BE2C (cell line): ENCODE measurements around the gene DYRK2.

Source experiments
- DNase-seq: peaks from one replicate; pipeline ENCODE4 v3.0.0-alpha.2; 2020
- H3K27me3 ChIP-seq: fragments of 250-450 bp; sonication (Bioruptor Pico); 2 replicates; pipeline ENCODE4 v1.5.1; 2020; ENCODE audit warnings: mild to moderate bottlenecking
- H3K36me3 ChIP-seq: fragments of 250-450 bp; sonication (Bioruptor Pico); 2 replicates; pipeline ENCODE4 v1.5.1; 2020; ENCODE audit warnings: mild to moderate bottlenecking
- H3K4me1 ChIP-seq: fragments of 250-450 bp; sonication (Bioruptor Pico); 2 replicates; pipeline ENCODE4 v1.5.1; 2020
- H3K4me3 ChIP-seq: 2 replicates; pipeline ENCODE4 v1.5.1; 2011; ENCODE audit warnings: low read depth, low read length
- H3K9me3 ChIP-seq: fragments of 250-450 bp; sonication (Bioruptor Pico); 2 replicates; pipeline ENCODE4 v1.5.1; 2020
- TF ChIP-seq, protein P1 (sequence below): IDR thresholded peaks from 2 replicates; pipeline ENCODE4 v1.5.1; 2012; ENCODE audit warnings: mild to moderate bottlenecking, low read depth, low read length

DYRK2 gene

DNA sequence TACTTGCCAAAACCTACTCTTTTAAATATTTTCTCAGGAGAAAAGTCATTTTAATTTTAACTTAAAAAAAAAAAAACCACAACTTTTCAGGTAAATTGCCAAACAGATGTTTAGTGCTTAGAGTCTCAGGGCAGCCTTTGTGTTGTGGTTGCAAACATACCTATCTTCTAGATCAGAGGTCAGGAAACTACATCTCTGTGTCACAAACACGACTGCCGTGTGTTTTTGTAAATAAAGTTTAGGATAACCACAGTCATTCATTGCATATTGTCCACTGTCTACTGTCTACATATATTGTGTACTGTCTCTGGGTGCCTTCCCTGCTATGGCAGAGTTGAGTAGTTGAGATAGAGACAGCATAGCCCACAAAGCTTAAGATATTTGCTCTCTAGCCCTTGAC is 48.9 kb downstream of the DYRK2 start:
- H3K9me3 ChIP-seq = no peaks in the 10 kb centered on the region
- H3K4me3 ChIP-seq = no peak overlapping the region
- DNase-seq = no peak
- no peaks in the 10 kb centered on the region for H3K27me3 ChIP-seq
- H3K4me1 ChIP-seq = no peaks in the 10 kb centered on the region
- H3K36me3 ChIP-seq = no peaks in the 10 kb centered on the region
- TF ChIP-seq, protein P1, sequence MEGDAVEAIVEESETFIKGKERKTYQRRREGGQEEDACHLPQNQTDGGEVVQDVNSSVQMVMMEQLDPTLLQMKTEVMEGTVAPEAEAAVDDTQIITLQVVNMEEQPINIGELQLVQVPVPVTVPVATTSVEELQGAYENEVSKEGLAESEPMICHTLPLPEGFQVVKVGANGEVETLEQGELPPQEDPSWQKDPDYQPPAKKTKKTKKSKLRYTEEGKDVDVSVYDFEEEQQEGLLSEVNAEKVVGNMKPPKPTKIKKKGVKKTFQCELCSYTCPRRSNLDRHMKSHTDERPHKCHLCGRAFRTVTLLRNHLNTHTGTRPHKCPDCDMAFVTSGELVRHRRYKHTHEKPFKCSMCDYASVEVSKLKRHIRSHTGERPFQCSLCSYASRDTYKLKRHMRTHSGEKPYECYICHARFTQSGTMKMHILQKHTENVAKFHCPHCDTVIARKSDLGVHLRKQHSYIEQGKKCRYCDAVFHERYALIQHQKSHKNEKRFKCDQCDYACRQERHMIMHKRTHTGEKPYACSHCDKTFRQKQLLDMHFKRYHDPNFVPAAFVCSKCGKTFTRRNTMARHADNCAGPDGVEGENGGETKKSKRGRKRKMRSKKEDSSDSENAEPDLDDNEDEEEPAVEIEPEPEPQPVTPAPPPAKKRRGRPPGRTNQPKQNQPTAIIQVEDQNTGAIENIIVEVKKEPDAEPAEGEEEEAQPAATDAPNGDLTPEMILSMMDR = no peak

DNA sequence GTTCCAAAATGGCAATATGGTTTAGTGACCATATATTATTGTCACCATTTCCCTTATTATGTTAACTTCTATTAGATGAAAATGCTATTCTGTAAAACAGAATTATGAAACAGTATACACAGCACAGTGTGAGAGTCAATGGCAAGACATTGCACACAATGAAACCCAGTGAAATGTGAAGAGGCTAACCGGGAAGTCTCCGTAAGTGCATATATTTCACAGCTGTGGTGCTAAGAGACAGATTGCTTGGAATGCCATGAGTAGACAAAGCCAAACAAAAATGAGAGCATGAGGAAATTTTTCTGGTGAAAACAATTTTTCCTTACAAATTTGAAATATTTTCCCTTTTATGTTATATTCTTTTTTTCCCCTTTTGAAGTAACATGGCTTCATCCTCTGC is 49.4 kb downstream of the DYRK2 start:
- no peaks in the 10 kb centered on the region for H3K4me1 ChIP-seq
- H3K9me3 ChIP-seq = no peaks in the 10 kb centered on the region
- H3K27me3 ChIP-seq = no peaks in the 10 kb centered on the region
- H3K36me3 ChIP-seq = no peaks in the 10 kb centered on the region
- DNase-seq = no peak
- TF ChIP-seq, protein P1 = no peak
- no peak overlapping the region for H3K4me3 ChIP-seq

DNA sequence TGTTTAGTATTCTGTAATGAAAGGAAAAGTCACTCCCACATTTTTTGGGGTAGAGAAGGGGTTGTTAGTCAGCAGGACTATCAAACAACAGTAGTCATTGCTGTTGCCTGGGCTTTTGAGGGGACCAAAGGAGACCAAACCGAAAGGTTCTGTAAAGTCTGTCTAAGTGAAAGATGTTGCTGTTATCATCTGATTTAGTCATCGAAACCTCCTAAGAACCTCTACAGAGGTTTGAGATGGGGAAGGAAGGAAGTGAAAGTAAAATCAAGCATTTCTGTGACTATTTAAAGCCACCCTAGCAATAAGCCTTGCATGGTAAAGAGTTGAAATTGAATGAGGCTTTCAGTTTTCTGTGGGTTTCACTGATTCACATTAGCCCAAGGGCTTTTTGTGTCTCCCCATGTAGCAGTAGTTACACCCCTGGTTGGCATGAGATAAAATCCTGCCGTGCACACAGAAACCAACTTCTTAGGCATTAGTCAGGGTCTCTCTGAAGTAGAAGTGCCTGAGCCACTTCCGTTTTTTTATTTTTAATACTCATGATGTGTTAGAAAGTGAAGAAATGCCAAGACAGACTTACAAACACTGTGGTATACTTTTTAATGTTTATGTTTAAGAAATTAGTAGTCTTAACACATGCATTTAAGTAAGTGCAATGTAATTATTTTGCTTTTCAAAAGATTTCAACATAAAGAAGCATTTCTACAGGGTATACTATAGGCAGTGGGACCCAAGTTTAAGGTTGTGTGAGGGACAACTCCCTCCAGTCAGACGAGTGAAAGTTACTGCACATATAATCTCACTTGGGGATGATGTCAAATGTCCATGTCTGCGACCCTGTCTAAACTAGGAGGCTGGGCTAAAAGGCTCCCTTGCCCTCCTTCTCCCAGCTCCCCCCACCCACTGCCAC is 50.4 kb downstream of the DYRK2 start:
- no peak for DNase-seq
- no peaks in the 10 kb centered on the region for H3K9me3 ChIP-seq
- no peak overlapping the region for H3K4me3 ChIP-seq
- no peaks in the 10 kb centered on the region for H3K4me1 ChIP-seq
- no peaks in the 10 kb centered on the region for H3K36me3 ChIP-seq
- no peaks in the 10 kb centered on the region for H3K27me3 ChIP-seq
- TF ChIP-seq, protein P1 = no peak

DNA sequence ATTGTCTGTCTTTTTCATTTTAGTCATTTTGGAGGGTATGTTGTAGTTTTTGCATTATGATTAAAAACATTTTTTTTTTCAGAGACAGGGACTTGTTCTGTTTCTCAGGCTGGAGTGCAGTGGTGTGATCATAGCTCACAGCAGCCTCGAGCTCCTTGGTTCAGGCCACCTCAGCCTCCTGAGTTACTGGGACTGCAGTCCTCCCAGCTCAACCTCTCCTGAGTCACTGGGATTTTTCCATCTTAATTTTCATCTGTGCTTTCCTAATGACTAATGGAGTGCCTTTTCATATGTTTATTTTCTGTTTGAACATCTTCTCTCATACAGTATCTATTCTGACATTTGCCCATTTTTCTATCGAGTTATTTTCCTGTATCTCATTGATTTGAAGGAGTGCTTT is 52.6 kb downstream of the DYRK2 start:
- Histone ChIP-seq H3K4me3 (no peak overlapping the region), H3K36me3 (no peaks in the 10 kb centered on the region), H3K9me3 (no peaks in the 10 kb centered on the region), H3K4me1 (no peaks in the 10 kb centered on the region; the same call in 1 of the 2 replicates), H3K27me3 (no peaks in the 10 kb centered on the region)
- no peak for DNase-seq
- TF ChIP-seq, protein P1 = no peak

DNA sequence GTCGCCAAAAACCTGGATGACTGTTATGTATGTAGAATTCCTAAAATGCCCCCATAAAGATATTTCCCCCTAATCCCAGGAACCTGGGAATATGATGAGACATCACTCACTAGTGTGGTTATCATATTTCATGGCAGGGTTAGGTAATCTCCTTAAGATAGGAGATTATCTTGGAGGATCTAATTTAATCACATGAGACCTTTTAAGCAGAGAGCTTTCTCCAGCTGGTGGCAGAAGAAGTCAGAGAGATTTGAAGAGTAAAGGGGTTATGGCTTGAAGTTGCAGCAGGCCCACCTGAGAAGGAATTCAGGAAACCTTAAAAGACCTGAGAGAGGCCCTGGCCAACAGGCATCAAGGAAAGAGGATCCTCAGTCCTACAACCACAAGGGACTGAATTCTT is 53.6 kb downstream of the DYRK2 start:
- TF ChIP-seq, protein P1 = no peak
- no peaks in the 10 kb centered on the region; the same call in 1 of the 2 replicates for H3K4me1 ChIP-seq

DNA sequence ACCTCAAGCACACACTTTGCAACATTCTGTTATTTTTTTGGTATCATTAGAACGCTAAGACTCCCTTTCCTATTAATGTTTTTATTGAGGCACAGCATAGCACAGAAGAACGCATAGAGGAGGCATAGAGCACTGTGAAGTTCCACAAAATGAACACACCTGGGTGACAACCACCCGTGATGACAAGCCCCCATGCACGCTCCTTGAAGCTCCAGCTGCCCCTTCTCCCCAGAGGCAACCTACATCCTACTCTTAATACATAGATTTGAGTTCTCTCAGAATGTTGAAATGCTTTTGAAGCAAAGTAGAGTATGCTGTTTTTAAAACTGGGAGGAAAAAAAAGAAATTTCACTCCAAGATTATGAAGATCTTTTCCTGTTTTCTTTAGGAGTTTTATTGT is 55.5 kb downstream of the DYRK2 start:
- TF ChIP-seq, protein P1 = no peak
- no peaks in the 10 kb centered on the region for H3K27me3 ChIP-seq
- H3K4me3 ChIP-seq = no peak overlapping the region
- no peaks in the 10 kb centered on the region for H3K9me3 ChIP-seq
- DNase-seq = no peak
- H3K4me1 ChIP-seq = no peaks in the 10 kb centered on the region; the same call in 1 of the 2 replicates
- H3K36me3 ChIP-seq = no peaks in the 10 kb centered on the region

More for the DNA sequence above, 53.6 kb downstream of the DYRK2 start:
- Histone ChIP-seq H3K36me3 (no peaks in the 10 kb centered on the region), H3K27me3 (no peaks in the 10 kb centered on the region), H3K4me3 (no peak overlapping the region), H3K9me3 (no peaks in the 10 kb centered on the region)
- no peak for DNase-seq
